Stimulated activated CD8-positive, alpha-beta memory T cell treated with anti-CD3 and anti-CD28 coated beads, Interleukin-4, amount 100 ng/mL, for 24 hours (primary cell): Measurements from ENCODE around the gene TGM2.

ENCODE experiments used
- DNase-seq: peaks from one replicate; pipeline ENCODE4 v3.0.0-alpha.2; 2020; ENCODE audit warnings: low read depth

TGM2 gene

GRCh38 chr20:38091441-38092216 lies 73.4 kb downstream of the TGM2 start:
- DNase-seq: no peak

- DNase-seq: no peak
These were observed 75.0 kb downstream of the TGM2 start for GRCh38 chr20:38090061-38090460.

- DNase-seq: no peak
These were observed 75.6 kb downstream of the TGM2 start for GRCh38 chr20:38089500-38089899.

GRCh38 chr20:38085026-38085425 lies 80.0 kb downstream of the TGM2 start:
- no peak for DNase-seq

GRCh38 chr20:38084425-38084951 lies 80.6 kb downstream of the TGM2 start:
- no peak for DNase-seq

- no peak for DNase-seq
These were observed 81.6 kb downstream of the TGM2 start for GRCh38 chr20:38083338-38084048.

- no peak for DNase-seq
These were observed 82.2 kb downstream of the TGM2 start for GRCh38 chr20:38082894-38083293.

- no peak for DNase-seq
These were observed 83.5 kb downstream of the TGM2 start for GRCh38 chr20:38081575-38081974.

GRCh38 chr20:38079353-38079752 lies 85.7 kb downstream of the TGM2 start:
- DNase-seq: no peak

GRCh38 chr20:38078084-38078483 lies 87.0 kb downstream of the TGM2 start:
- DNase-seq: no peak
